ENCODE data around the gene REXO2. TPM values are rescaled to one million over a fixed set of nuclear protein-coding genes. Genes with fewer than 3 reads are reported as not detected.

REXO2 gene
- total and polyA plus RNA-seq, 2 of the 4 experiments (the other 2 are of a cell fraction): 179 to 255 TPM

DNA sequence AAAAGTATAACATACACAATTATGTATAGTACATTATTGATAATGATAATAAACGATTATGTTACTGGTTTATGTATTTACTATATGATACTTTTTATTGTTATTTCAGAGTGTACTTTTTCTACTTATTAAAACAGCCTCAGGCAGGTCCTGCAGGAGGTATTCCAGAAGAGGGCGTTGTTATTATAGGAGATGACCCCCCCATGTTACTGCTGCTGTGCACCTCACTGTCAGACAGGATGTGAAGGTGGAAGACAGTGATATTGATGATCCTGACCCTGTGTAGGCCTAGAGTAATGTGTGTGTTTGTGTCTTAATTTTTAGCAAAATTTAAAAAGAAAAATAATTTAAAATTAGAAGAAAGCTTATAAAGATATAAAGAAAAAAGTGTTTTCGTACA is 57.6 kb downstream of the REXO2 start:
- no peak overlapping the region for H3K18ac ChIP-seq (ENCODE audit: low read depth, low read length)
- H3K4me2 ChIP-seq (ENCODE audit: low read depth, low read length): no peak overlapping the region
- ATAC-seq (ENCODE audit: low read depth) (no peak), DNase-seq (no peak)
- H3K36me3 ChIP-seq (ENCODE audit: control insufficient read depth, insufficient read depth, low read length): no peaks in the 10 kb centered on the region
- WGBS, 2 experiments (ENCODE audit: extremely low coverage in 2 of 2, insufficient read length in 1 of 2): 100% methylated on average over 1 of the region's 3 CpGs; no CpG with 5 or more reads in 1 of the 2 experiments
- H4K20me1 ChIP-seq (ENCODE audit: insufficient read depth, low read length): no peaks in the 10 kb centered on the region
- H3K79me1 ChIP-seq (ENCODE audit: low read depth in 1 of 2, low read length in 2 of 2): no peaks in the 10 kb centered on the region
- no peak overlapping the region for H3K27ac ChIP-seq (ENCODE audit: insufficient read depth, low read length)
- no peak overlapping the region for H3K4ac ChIP-seq (ENCODE audit: low read depth, low read length)
- no peak overlapping the region for H4K91ac ChIP-seq (ENCODE audit: insufficient read depth, low read depth, low read length)
- no peak overlapping the region for H2BK20ac ChIP-seq (ENCODE audit: low read depth, low read length)
- no peak overlapping the region for H2BK5ac ChIP-seq (ENCODE audit: low read depth, low read length, poor library complexity, severe bottlenecking)
- TF ChIP-seq MAZ (IDR thresholded peaks at IDR 0.05; ENCODE audit: borderline replicate concordance, low read depth, low read length) (no peak), SMC3 (IDR thresholded peaks at IDR 0.05; ENCODE audit: low read depth, low read length) (no peak), CEBPB (IDR thresholded peaks at IDR 0.05; ENCODE audit: low read depth, low read length) (no peak), MAFK (IDR thresholded peaks at IDR 0.05; ENCODE audit: low read depth, low read length) (no peak), BHLHE40 (IDR thresholded peaks at IDR 0.05; ENCODE audit: low read depth, low read length) (no peak), POLR2A (IDR thresholded peaks at IDR 0.05; ENCODE audit: low read depth, low read length) (no peak), RAD21 (IDR thresholded peaks at IDR 0.05; ENCODE audit: low read length) (no peak), NFE2L2 (IDR thresholded peaks at IDR 0.05; ENCODE audit: low read depth, low read length) (no peak), MXI1 (IDR thresholded peaks at IDR 0.05; ENCODE audit: borderline replicate concordance, low read depth, low read length) (no peak), CHD1 (IDR thresholded peaks at IDR 0.05; ENCODE audit: low read depth, low read length) (no peak), FOS (IDR thresholded peaks at IDR 0.05; ENCODE audit: low read depth, low read length) (no peak), RCOR1 (IDR thresholded peaks at IDR 0.05; ENCODE audit: insufficient replicate concordance, low read length) (no peak), RFX5 (IDR thresholded peaks at IDR 0.05; ENCODE audit: low read depth, low read length) (no peak)
- TF ChIP-seq, protein P1, sequence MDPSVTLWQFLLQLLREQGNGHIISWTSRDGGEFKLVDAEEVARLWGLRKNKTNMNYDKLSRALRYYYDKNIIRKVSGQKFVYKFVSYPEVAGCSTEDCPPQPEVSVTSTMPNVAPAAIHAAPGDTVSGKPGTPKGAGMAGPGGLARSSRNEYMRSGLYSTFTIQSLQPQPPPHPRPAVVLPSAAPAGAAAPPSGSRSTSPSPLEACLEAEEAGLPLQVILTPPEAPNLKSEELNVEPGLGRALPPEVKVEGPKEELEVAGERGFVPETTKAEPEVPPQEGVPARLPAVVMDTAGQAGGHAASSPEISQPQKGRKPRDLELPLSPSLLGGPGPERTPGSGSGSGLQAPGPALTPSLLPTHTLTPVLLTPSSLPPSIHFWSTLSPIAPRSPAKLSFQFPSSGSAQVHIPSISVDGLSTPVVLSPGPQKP (IDR thresholded peaks at IDR 0.05; ENCODE audit: borderline replicate concordance, low read depth, low read length): no peak
- TF ChIP-seq, protein P2, sequence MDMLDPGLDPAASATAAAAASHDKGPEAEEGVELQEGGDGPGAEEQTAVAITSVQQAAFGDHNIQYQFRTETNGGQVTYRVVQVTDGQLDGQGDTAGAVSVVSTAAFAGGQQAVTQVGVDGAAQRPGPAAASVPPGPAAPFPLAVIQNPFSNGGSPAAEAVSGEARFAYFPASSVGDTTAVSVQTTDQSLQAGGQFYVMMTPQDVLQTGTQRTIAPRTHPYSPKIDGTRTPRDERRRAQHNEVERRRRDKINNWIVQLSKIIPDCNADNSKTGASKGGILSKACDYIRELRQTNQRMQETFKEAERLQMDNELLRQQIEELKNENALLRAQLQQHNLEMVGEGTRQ (IDR thresholded peaks at IDR 0.05; ENCODE audit: low read depth, low read length): no peak
- TF ChIP-seq, protein P3, sequence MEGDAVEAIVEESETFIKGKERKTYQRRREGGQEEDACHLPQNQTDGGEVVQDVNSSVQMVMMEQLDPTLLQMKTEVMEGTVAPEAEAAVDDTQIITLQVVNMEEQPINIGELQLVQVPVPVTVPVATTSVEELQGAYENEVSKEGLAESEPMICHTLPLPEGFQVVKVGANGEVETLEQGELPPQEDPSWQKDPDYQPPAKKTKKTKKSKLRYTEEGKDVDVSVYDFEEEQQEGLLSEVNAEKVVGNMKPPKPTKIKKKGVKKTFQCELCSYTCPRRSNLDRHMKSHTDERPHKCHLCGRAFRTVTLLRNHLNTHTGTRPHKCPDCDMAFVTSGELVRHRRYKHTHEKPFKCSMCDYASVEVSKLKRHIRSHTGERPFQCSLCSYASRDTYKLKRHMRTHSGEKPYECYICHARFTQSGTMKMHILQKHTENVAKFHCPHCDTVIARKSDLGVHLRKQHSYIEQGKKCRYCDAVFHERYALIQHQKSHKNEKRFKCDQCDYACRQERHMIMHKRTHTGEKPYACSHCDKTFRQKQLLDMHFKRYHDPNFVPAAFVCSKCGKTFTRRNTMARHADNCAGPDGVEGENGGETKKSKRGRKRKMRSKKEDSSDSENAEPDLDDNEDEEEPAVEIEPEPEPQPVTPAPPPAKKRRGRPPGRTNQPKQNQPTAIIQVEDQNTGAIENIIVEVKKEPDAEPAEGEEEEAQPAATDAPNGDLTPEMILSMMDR (conservative IDR thresholded peaks at IDR 0.05; ENCODE audit: low read depth, low read length): no peak
- H3K27me3 ChIP-seq (ENCODE audit: control insufficient read depth, insufficient read depth, low read length): no peaks in the 10 kb centered on the region
- no peaks in the 10 kb centered on the region for H3K4me1 ChIP-seq (ENCODE audit: control insufficient read depth, insufficient read depth, low read length)
- intact Hi-C loops (cut with micrococcal nuclease): no loop called here
- H3K9ac ChIP-seq (ENCODE audit: low read depth, low read length): no peak overlapping the region
- no peak overlapping the region for H2BK120ac ChIP-seq (ENCODE audit: low read depth, low read length)
- H2AK5ac ChIP-seq (ENCODE audit: low read depth, low read length): no peak overlapping the region
- no peak overlapping the region for H2AFZ ChIP-seq (replicated peaks; ENCODE audit: low read length, poor library complexity)
- H3K56ac ChIP-seq (ENCODE audit: extremely low read depth, insufficient read depth, low read length): no peak overlapping the region
- dilution Hi-C loops (cut with HindIII; ENCODE audit: low sequenced_read_pairs, unreplicated experiment): no loop called here
- H3K9me3 ChIP-seq (ENCODE audit: control insufficient read depth, insufficient read depth, low read length): no peaks in the 10 kb centered on the region
- BruUV-seq (replicated peaks): no TSS peak
- H2AK9ac ChIP-seq (replicated peaks; ENCODE audit: low read depth, low read length, poor library complexity): no peak overlapping the region
- H3K4me3 ChIP-seq (ENCODE audit: insufficient read depth, low read depth, low read length): no peak overlapping the region
- H4K5ac ChIP-seq (ENCODE audit: low read depth, low read length): no peak overlapping the region
- no peak overlapping the region for H2BK15ac ChIP-seq (ENCODE audit: low read depth, low read length)
- ChIA-PET POLR2A (ENCODE audit: unreplicated experiment) (no interaction called here), CTCF (no interaction called here)
- in situ Hi-C loops (cut with MboI; ENCODE audit: low sequenced_read_pairs): no loop called here
- no peak overlapping the region for H3K14ac ChIP-seq (replicated peaks; ENCODE audit: low read depth, low read length)
- H4K8ac ChIP-seq (ENCODE audit: low read depth in 2 of 2, low read length in 2 of 2): no peak overlapping the region
- no peaks in the 10 kb centered on the region for H3K9me1 ChIP-seq (ENCODE audit: insufficient read depth, low read length)
- H3K23ac ChIP-seq (ENCODE audit: low read depth, low read length): no peak overlapping the region
